ENCODE measurements around the gene SLC22A3.
"Not testable (repeated sequence)": the region's sequence is repeated elsewhere in the genome, so short reads cannot be mapped to it uniquely, and the experiment has no call there.

Gene SLC22A3

DNA sequence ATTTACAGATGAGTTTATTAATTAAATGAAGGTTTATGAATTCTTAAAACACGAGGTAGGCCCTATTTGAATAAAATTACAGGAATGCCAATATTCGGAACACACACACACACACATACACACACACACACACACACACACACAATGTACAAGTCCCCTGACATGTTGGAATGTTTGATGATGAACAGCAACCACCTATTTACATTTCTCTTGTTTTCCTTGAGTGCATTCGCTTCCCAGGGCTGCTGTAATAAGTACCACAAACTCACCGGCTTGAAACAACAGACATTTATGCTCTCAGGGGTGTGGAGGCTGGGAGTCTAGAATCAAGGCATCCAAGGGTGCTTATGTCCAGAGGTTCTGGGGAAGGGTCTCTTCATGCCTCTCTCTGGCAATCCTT, 90.3 kb downstream of the SLC22A3 start:
- in situ Hi-C loops (cut with MboI; ENCODE audit: low sequenced_read_pairs) = no loop called here

- in situ Hi-C loops (cut with MboI; ENCODE audit: low sequenced_read_pairs) = no loop called here
These were observed 91.6 kb downstream of the SLC22A3 start for GRCh38 chr6:160439751-160440150.

GRCh38 chr6:160442151-160442550, 94.0 kb downstream of the SLC22A3 start:
- in situ Hi-C loops (cut with MboI; ENCODE audit: low sequenced_read_pairs) = no loop called here

- in situ Hi-C loops (cut with MboI; ENCODE audit: low sequenced_read_pairs) = no loop called here
These were observed 97.0 kb downstream of the SLC22A3 start for GRCh38 chr6:160445130-160445529.

DNA sequence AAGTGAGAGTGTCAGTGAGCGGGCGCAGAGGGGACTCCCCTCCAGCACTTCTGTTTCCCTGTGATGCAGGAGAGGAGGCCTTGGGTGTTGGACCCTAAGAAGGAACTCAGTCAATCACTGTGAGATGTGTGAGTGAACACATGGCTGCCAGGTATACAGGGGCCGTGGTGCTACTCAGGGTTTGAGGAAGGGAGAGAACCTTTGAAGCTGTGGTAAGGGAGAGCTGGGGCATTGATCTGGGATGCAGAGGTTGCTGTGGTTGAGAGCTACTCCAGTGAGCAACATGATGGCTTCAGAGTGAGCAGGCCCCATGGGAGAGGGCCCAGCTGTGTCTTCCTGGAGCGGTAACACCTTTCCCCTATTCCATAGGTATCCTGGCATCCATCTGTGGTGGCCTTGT, 99.2 kb downstream of the SLC22A3 start:
- in situ Hi-C loops (cut with MboI; ENCODE audit: low sequenced_read_pairs) = no loop called here

GRCh38 chr6:160449787-160450186, 101.6 kb downstream of the SLC22A3 start:
- in situ Hi-C loops (cut with MboI; ENCODE audit: low sequenced_read_pairs) = not testable (repeated sequence)

DNA sequence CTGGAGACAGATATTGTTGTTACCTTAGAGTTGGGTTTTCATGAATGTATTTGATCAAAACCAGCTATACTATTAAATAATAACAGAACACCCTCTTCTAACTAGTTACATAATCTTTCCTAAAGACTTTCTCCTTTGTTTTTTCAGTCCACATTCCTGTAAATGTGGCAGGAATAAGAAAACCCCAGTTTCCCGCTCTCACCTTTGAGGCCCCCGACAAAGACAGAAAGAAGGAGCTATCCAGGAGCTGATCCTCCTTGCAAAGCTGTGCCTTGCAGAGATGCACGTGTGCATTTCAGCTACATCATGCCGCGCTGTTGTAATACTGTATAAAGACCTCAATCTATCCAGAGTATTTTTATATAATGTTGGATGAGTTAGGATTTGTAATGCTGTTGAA, 102.7 kb downstream of the SLC22A3 start:
- in situ Hi-C loops (cut with MboI; ENCODE audit: low sequenced_read_pairs) = no loop called here

GRCh38 chr6:160454303-160454702, 106.1 kb downstream of the SLC22A3 start:
- in situ Hi-C loops (cut with MboI; ENCODE audit: low sequenced_read_pairs) = no loop called here

DNA sequence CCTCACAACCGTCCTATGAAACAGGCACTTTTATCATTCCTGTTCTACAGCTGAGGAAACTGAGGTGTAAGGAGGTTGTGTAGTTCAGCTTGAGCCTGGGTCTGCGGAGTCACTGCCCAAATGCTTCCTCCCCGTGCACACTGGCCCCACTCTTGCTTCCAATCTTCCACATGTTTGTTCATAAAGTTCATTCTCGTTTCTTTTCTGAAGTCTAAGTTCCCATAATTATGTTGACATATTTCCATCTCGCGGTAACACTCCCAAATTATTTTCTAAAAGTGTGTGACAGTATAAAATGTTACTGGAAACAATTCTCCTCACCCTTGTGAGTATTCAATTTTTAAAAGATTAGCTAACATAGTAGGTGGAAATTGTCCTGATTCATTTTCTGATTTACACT, 106.9 kb downstream of the SLC22A3 start:
- in situ Hi-C loops (cut with MboI; ENCODE audit: low sequenced_read_pairs) = no loop called here

- in situ Hi-C loops (cut with MboI; ENCODE audit: low sequenced_read_pairs) = no loop called here
These were observed 107.5 kb downstream of the SLC22A3 start for GRCh38 chr6:160455541-160456213.

DNA sequence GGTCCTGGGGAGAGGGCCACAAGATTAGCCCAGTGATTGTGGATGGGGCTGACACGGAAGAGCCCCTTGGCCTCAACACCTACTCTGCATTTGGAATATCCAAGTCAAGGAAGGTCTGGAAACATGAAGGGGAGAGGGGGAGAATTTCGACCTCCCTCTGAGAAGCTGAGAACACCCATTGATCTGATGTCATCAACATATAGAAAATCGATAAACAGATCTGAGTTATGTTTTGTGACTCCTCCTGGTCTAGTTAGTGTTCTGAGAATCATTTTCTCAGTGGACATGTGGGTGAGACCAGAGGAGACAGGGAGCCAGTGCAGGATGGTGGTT, 108.0 kb downstream of the SLC22A3 start:
- in situ Hi-C loops (cut with MboI; ENCODE audit: low sequenced_read_pairs) = no loop called here

- in situ Hi-C loops (cut with MboI; ENCODE audit: low sequenced_read_pairs) = no loop called here
These were observed 109.6 kb downstream of the SLC22A3 start for GRCh38 chr6:160457823-160458222.

GRCh38 chr6:160461641-160462040, 113.5 kb downstream of the SLC22A3 start:
- in situ Hi-C loops (cut with MboI; ENCODE audit: low sequenced_read_pairs) = no loop called here

DNA sequence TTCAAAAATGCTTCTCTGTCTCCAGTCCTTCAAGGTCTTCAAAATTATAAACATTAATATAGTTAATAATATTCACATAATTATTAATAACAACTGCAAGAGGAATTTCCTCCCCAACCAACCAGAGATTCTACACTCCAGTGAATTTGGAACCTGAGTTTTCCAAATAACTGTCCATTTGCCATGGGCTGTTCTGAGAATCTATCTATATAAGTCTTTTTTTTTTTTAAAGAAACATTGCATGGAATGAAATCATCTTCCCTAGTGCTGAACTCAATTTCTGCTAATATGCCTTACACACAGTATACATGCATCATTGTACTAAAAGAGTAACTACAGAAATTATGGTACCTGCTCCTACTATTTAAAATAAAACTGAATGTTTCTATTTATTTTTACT, 113.9 kb downstream of the SLC22A3 start:
- in situ Hi-C loops (cut with MboI; ENCODE audit: low sequenced_read_pairs) = no loop called here

- in situ Hi-C loops (cut with MboI; ENCODE audit: low sequenced_read_pairs) = no loop called here
These were observed 114.5 kb downstream of the SLC22A3 start for GRCh38 chr6:160462551-160463109.

GRCh38 chr6:160464744-160465143, 116.6 kb downstream of the SLC22A3 start:
- in situ Hi-C loops (cut with MboI; ENCODE audit: low sequenced_read_pairs) = no loop called here

DNA sequence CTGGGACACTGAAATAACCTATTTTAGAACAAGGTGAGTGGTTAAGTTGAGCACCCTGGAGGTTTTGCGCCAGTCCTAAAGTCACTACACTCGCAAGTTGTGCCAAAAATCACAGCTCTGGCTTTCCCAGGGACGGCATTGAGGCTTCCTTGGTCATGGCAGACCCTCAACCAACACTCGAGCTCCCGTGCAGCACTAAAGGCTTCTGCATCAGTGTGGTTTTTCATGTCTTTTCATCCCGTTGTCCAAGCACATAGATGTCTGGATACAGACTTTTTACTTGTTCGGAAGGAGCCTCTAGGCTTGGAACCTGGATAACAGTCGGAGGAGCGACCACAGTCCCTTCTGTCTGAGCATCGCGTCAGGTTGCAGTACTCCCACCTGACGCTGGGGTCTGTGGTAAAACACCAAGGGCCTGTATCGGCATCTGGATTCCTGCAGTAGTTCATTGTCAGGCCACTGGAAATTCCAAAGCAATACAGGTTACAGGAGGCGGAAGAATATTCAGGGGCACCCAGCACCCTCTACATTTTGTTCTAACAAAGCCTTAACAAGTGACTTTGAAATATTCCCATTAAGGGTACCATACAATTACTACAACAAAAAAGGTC, 119.2 kb downstream of the SLC22A3 start:
- in situ Hi-C loops (cut with MboI; ENCODE audit: low sequenced_read_pairs) = not testable (repeated sequence)

- in situ Hi-C loops (cut with MboI; ENCODE audit: low sequenced_read_pairs) = no loop called here
These were observed 121.0 kb downstream of the SLC22A3 start for GRCh38 chr6:160469153-160469552.

- in situ Hi-C loops (cut with MboI; ENCODE audit: low sequenced_read_pairs) = not testable (repeated sequence)
These were observed 127.9 kb downstream of the SLC22A3 start for GRCh38 chr6:160476056-160476455.

- in situ Hi-C loops (cut with MboI; ENCODE audit: low sequenced_read_pairs) = not testable (repeated sequence)
These were observed 128.9 kb downstream of the SLC22A3 start for GRCh38 chr6:160477072-160477471.

DNA sequence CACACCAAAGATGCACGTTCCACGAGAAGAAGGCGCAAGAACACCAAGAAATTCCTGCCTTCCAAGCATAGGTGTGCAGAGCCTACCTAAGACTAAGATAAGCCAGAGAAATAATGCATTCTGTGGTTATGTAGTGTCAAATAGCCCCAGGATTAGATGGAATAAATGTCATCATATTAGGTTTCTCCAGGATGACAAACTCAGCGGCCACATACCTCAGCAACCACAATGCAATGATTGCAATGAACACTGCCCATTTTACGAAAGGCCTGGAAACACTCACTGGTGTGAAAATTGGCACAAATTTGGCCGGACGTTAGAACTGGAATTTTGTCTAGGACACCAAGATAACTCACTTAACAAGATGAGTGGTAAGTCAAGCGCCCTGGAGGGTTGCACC, 129.7 kb downstream of the SLC22A3 start:
- in situ Hi-C loops (cut with MboI; ENCODE audit: low sequenced_read_pairs) = no loop called here

DNA sequence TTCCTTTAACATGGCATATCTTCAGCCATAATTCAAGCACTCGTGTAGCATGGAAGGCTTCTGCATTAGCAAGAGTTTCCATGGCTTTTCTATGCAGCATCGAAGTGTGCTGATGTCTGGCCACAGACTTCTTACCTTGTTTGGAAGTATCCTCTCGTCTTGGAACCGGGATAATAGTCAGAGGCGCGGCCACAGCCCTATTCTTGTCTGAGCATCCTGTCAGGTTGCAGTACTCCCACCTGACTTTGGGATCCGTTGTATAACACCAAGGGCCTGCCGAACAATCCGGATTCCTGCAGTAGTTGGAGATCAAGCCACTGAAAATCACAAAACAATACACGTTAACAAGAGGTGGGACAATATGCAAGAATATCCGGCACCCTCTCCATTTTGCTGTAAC, 138.9 kb downstream of the SLC22A3 start:
- in situ Hi-C loops (cut with MboI; ENCODE audit: low sequenced_read_pairs) = no loop called here

GRCh38 chr6:160489091-160489490, 140.9 kb downstream of the SLC22A3 start:
- in situ Hi-C loops (cut with MboI; ENCODE audit: low sequenced_read_pairs) = no loop called here

Measured in hTERT RPE-1 (cell line).